Measurements from ENCODE around the gene LYZL6.

Gene LYZL6

GRCh38 chr17:35906926-35907637 lies 36.4 kb downstream of the LYZL6 start:
- TF ChIP-seq TAF1 (IDR thresholded peaks at IDR 0.05; ENCODE audit: low read depth) (no peak), YY1 (IDR thresholded peaks at IDR 0.05; ENCODE audit: low read depth) (no peak), TEAD4 (IDR thresholded peaks at IDR 0.05) (no peak), CEBPB (IDR thresholded peaks at IDR 0.05) (no peak), EGR1 (IDR thresholded peaks at IDR 0.05) (no peak), FOXM1 (IDR thresholded peaks at IDR 0.05; ENCODE audit: borderline replicate concordance, low read depth) (no peak), ZBTB7A (IDR thresholded peaks at IDR 0.05; ENCODE audit: low read depth) (no peak), NFIC (IDR thresholded peaks at IDR 0.05) (no peak), REST (IDR thresholded peaks at IDR 0.05; ENCODE audit: low read depth) (no peak), CREB1 (IDR thresholded peaks at IDR 0.05; ENCODE audit: low read depth) (no peak), EP300 (IDR thresholded peaks at IDR 0.05; ENCODE audit: borderline replicate concordance) (no peak), USF1 (IDR thresholded peaks at IDR 0.05) (no peak), MAX (IDR thresholded peaks at IDR 0.05) (no peak), RAD21 (IDR thresholded peaks at IDR 0.05; ENCODE audit: low read depth) (no peak), TCF12 (IDR thresholded peaks at IDR 0.05; ENCODE audit: low read depth) (no peak)

GRCh38 chr17:35906191-35906925 lies 37.2 kb downstream of the LYZL6 start:
- TF ChIP-seq CREB1 (IDR thresholded peaks at IDR 0.05; ENCODE audit: low read depth): no peak

- TF ChIP-seq MAX (IDR thresholded peaks at IDR 0.05) (no peak), EGR1 (IDR thresholded peaks at IDR 0.05) (no peak), RAD21 (IDR thresholded peaks at IDR 0.05; ENCODE audit: low read depth) (no peak), EP300 (IDR thresholded peaks at IDR 0.05; ENCODE audit: borderline replicate concordance) (no peak), NFIC (IDR thresholded peaks at IDR 0.05) (no peak), TAF1 (IDR thresholded peaks at IDR 0.05; ENCODE audit: low read depth) (no peak)
Measured at GRCh38 chr17:35903451-35903850, 40.1 kb downstream of the LYZL6 start.

GRCh38 chr17:35901631-35902175 lies 41.8 kb downstream of the LYZL6 start:
- TF ChIP-seq REST (IDR thresholded peaks at IDR 0.05; ENCODE audit: low read depth): no peak
- no peak for TF ChIP-seq MAX (IDR thresholded peaks at IDR 0.05)
- TF ChIP-seq ZBTB7A (IDR thresholded peaks at IDR 0.05; ENCODE audit: low read depth): no peak
- TF ChIP-seq RAD21 (IDR thresholded peaks at IDR 0.05; ENCODE audit: low read depth): no peak
- no peak for TF ChIP-seq TAF1 (IDR thresholded peaks at IDR 0.05; ENCODE audit: low read depth)
- TF ChIP-seq EGR1 (IDR thresholded peaks at IDR 0.05): no peak
- no peak for TF ChIP-seq NFIC (IDR thresholded peaks at IDR 0.05)
- TF ChIP-seq TEAD4 (IDR thresholded peaks at IDR 0.05): no peak
- no peak for TF ChIP-seq CREB1 (IDR thresholded peaks at IDR 0.05; ENCODE audit: low read depth)
- no peak for TF ChIP-seq FOXM1 (IDR thresholded peaks at IDR 0.05; ENCODE audit: borderline replicate concordance, low read depth)
- TF ChIP-seq USF1 (IDR thresholded peaks at IDR 0.05): no peak
- no peak for TF ChIP-seq YY1 (IDR thresholded peaks at IDR 0.05; ENCODE audit: low read depth)
- TF ChIP-seq CEBPB (IDR thresholded peaks at IDR 0.05): no peak
- no peak for TF ChIP-seq EP300 (IDR thresholded peaks at IDR 0.05; ENCODE audit: borderline replicate concordance)
- no peak for TF ChIP-seq TCF12 (IDR thresholded peaks at IDR 0.05; ENCODE audit: low read depth)

- TF ChIP-seq MAX (IDR thresholded peaks at IDR 0.05): no peak
- TF ChIP-seq USF1 (IDR thresholded peaks at IDR 0.05): no peak
- no peak for TF ChIP-seq YY1 (IDR thresholded peaks at IDR 0.05; ENCODE audit: low read depth)
- TF ChIP-seq CEBPB (IDR thresholded peaks at IDR 0.05): no peak
- TF ChIP-seq EGR1 (IDR thresholded peaks at IDR 0.05): no peak
- TF ChIP-seq CREB1 (IDR thresholded peaks at IDR 0.05; ENCODE audit: low read depth): no peak
- TF ChIP-seq EP300 (IDR thresholded peaks at IDR 0.05; ENCODE audit: borderline replicate concordance): no peak
- no peak for TF ChIP-seq ZBTB7A (IDR thresholded peaks at IDR 0.05; ENCODE audit: low read depth)
- TF ChIP-seq REST (IDR thresholded peaks at IDR 0.05; ENCODE audit: low read depth): no peak
- TF ChIP-seq TCF12 (IDR thresholded peaks at IDR 0.05; ENCODE audit: low read depth): no peak
- TF ChIP-seq TEAD4 (IDR thresholded peaks at IDR 0.05): no peak
- TF ChIP-seq FOXM1 (IDR thresholded peaks at IDR 0.05; ENCODE audit: borderline replicate concordance, low read depth): no peak
- TF ChIP-seq RAD21 (IDR thresholded peaks at IDR 0.05; ENCODE audit: low read depth): no peak
- TF ChIP-seq TAF1 (IDR thresholded peaks at IDR 0.05; ENCODE audit: low read depth): no peak
Measured at GRCh38 chr17:35900708-35901480, 42.6 kb downstream of the LYZL6 start.
